ENCODE measurements around the gene HSPB6.

Gene HSPB6

DNA sequence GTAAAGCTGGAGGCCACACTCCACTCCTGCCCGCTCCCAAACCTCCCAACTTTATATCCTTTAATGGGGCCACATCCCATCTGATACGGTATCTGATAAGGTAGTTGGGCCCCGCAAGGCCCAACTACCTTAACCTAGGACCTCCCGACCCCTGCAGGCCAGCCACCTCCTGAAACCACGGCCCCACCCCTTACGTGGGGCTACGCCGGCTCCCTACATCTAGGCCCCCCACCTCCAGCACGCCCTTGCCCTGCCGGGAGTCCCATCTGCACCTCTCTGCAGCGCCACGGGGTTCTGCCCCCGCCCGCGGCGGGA, 16.8 kb downstream of the HSPB6 start:
- Histone ChIP-seq H3K4me1 (ENCODE audit: insufficient read depth, low read length) (no peaks in the 10 kb centered on the region), H3K27me3 (ENCODE audit: insufficient read depth, low read length) (no peaks in the 10 kb centered on the region), H3K36me3 (ENCODE audit: insufficient read depth, low read depth, low read length) (peaks cover 37% of the 10 kb centered on the region), H3K9me3 (ENCODE audit: insufficient read depth, low read depth, low read length) (no peaks in the 10 kb centered on the region), H3K4me3 (ENCODE audit: low read length) (peak overlapping the region; percentile 80), H3K27ac (ENCODE audit: low read length) (no peak overlapping the region), H3K9ac (ENCODE audit: low read depth, low read length) (peak overlapping the region; percentile 70; the same call in 1 of the 2 replicates)

DNA sequence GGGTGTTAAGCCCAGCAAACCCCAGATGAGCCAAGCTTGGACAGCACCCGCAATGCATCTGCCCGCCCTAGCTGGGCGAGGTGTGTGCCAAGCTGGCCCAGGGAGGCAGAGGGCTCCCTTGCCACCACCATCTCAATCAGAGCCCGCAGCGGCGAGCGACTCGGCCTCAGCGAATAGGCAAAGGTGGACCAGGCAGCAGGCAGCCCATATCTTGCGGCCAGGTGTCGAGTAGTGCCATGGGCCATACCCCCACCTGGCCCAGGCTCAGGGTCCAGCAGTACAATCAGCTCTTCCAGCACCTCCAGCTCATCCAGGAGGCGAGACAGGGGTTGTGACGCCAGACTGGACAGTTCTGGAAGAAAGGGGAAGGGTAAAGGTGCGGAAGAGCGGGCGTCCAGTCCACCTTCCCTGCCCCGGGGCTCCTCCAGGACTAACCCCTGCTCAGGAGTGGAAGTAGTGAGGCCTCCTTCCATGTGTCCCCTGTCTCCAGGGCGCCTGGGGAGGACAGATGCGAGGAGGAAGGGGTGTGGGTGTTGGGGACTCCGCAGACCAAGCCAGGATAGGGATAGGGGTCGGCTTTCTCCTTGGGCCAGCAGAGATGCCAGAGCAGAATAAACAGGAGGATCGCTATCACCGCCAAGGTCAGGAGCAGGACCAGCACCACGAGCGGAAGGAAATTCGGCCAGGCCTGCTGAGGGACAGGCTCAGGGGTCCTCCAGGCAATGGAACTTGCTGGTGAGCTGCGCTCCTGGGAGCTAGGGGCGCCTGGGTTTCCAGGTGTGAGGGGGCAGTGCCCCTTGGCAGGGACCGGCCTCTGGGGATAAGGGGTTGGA, 17.3 kb downstream of the HSPB6 start:
- Histone ChIP-seq H3K4me3 (ENCODE audit: low read length) (peak overlapping the region; percentile 80), H3K4me1 (ENCODE audit: insufficient read depth, low read length) (no peaks in the 10 kb centered on the region), H3K9me3 (ENCODE audit: insufficient read depth, low read depth, low read length) (no peaks in the 10 kb centered on the region), H3K27ac (ENCODE audit: low read length) (no peak overlapping the region), H3K27me3 (ENCODE audit: insufficient read depth, low read length) (no peaks in the 10 kb centered on the region), H3K9ac (ENCODE audit: low read depth, low read length) (peak overlapping the region; percentile 70; the same call in 1 of the 2 replicates), H3K36me3 (ENCODE audit: insufficient read depth, low read depth, low read length) (peaks cover 42% of the 10 kb centered on the region)

DNA sequence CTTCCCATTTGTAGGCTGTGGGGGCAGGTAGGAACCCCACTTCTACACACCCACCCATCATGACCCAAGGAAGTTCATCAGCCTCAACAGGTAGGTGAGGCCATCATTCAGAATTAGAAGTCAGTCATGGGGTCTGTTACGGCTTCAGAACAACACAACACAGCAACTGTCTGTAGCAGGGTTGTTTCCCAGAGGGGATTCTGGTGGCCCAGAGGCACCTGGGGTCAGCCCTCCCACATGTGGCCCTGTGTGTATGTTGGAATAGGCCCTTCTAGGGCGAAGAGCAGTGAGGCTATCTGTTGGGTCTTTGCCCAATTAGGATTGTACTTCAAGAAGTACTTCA, 18.0 kb downstream of the HSPB6 start:
- Histone ChIP-seq H3K9me3 (ENCODE audit: insufficient read depth, low read depth, low read length) (no peaks in the 10 kb centered on the region), H3K4me3 (ENCODE audit: low read length) (no peak overlapping the region), H3K27me3 (ENCODE audit: insufficient read depth, low read length) (no peaks in the 10 kb centered on the region), H3K27ac (ENCODE audit: low read length) (no peak overlapping the region), H3K9ac (ENCODE audit: low read depth, low read length) (no peak overlapping the region), H3K4me1 (ENCODE audit: insufficient read depth, low read length) (no peaks in the 10 kb centered on the region), H3K36me3 (ENCODE audit: insufficient read depth, low read depth, low read length) (peaks cover 48% of the 10 kb centered on the region)

DNA sequence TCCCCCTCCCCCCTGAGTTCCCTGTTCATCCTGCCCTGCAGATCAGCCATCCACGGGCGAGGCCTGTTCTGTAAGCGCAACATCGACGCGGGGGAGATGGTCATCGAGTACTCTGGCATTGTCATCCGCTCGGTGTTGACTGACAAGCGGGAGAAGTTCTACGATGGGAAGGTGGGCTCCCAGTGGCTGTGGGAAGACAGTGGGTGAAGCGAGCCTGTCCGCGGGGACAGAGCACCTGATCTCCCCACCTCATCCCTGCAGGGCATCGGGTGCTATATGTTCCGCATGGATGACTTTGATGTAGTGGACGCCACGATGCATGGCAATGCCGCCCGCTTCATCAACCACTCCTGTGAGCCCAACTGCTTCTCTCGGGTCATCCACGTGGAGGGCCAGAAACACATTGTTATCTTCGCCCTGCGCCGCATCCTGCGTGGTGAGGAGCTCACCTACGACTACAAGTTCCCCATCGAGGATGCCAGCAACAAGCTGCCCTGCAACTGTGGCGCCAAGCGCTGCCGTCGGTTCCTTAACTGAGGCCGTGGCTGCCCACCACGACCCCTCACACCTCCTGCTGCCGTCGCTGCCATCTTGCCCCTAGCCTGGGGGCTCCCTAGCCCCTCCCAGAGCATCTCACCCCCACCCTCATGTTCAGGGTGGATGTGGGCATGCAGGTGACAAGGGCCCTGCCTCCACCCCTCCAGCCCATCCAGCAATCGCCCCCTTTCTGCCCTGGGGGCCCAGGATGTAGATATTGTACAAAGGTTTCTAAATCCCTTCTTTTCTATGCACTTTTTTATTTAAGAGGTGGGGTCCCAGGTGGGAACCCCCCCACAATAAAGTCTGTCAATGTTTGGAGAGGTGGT, 18.6 kb downstream of the HSPB6 start:
- H3K36me3 ChIP-seq (ENCODE audit: insufficient read depth, low read depth, low read length) = peaks cover 54% of the 10 kb centered on the region
- H3K4me1 ChIP-seq (ENCODE audit: insufficient read depth, low read length) = no peaks in the 10 kb centered on the region
- H3K9me3 ChIP-seq (ENCODE audit: insufficient read depth, low read depth, low read length) = no peaks in the 10 kb centered on the region
- no peak overlapping the region for H3K27ac ChIP-seq (ENCODE audit: low read length)
- no peak overlapping the region for H3K4me3 ChIP-seq (ENCODE audit: low read length)
- H3K9ac ChIP-seq (ENCODE audit: low read depth, low read length) = no peak overlapping the region
- H3K27me3 ChIP-seq (ENCODE audit: insufficient read depth, low read length) = no peaks in the 10 kb centered on the region

DNA sequence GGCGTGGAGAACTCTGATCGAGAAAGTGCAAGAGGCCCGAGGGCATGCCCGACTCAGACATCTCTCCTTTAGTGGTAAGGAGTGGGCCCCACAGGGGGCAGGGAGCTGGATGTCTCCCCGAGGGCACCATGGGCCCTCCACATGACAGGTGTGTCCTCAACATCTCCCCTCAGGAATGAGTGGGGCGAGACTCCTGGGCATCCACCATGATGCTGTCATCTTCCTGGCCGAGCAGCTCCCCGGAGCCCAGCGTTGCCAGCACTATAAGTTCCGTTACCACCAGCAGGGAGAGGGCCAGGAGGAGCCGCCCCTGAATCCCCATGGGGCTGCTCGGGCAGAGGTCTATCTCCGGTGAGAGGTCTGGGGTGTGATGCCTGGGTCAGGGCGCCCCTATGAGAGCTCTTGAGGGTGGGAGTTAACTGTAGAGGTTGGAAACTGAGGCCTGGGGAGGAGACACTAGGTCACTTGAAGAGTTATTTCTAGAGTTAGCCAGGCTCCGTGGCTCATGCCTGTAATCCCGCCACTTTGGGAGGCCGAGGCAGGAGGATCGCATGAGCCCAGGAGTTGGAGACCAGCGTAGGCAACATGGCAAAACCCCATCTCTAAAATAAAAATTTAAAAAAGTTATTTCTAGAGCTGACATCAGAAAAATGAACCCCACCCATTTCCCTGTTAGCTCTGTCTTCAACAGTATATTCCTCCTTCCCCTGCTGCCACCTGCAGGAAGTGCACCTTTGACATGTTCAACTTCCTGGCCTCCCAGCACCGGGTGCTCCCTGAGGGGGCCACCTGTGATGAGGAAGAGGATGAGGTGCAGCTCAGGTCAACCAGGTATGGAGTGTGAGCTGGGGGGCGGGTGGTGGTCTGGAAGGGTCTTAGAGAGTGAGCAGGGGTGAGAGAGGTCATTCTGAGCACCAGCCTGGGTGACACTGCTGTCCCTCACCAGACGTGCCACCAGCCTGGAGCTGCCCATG, 19.6 kb downstream of the HSPB6 start:
- Histone ChIP-seq H3K27ac (ENCODE audit: low read length) (no peak overlapping the region), H3K27me3 (ENCODE audit: insufficient read depth, low read length) (no peaks in the 10 kb centered on the region), H3K9me3 (ENCODE audit: insufficient read depth, low read depth, low read length) (no peaks in the 10 kb centered on the region), H3K9ac (ENCODE audit: low read depth, low read length) (no peak overlapping the region), H3K36me3 (ENCODE audit: insufficient read depth, low read depth, low read length) (peaks cover 56% of the 10 kb centered on the region), H3K4me1 (ENCODE audit: insufficient read depth, low read length) (no peaks in the 10 kb centered on the region), H3K4me3 (ENCODE audit: low read length) (no peak overlapping the region)

DNA sequence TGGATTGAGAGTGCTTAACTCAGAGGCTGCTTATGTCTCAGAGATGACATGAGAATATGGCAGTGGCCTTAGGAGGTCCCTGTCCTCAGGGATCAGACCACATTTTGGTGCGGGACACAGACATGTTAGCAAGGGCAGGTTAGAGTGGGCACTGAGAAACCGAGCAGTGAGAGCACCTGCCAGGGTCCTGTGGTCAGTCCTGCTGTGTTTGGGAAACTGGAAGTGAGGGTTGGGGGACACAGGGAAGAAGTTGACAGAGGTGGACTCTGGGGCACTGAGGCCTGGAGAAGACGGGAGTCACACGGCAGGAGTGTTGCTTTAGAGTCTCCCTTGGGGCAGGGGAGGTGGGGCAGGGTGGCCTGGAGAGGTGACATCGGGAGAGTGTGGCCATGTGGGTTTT, 21.9 kb downstream of the HSPB6 start:
- no peaks in the 10 kb centered on the region for H3K9me3 ChIP-seq (ENCODE audit: insufficient read depth, low read depth, low read length)
- H3K9ac ChIP-seq (ENCODE audit: low read depth, low read length) = no peak overlapping the region
- no peak overlapping the region for H3K27ac ChIP-seq (ENCODE audit: low read length)
- no peak overlapping the region for H3K4me3 ChIP-seq (ENCODE audit: low read length)
- H3K36me3 ChIP-seq (ENCODE audit: insufficient read depth, low read depth, low read length) = peaks cover 79% of the 10 kb centered on the region
- H3K4me1 ChIP-seq (ENCODE audit: insufficient read depth, low read length) = no peaks in the 10 kb centered on the region
- H3K27me3 ChIP-seq (ENCODE audit: insufficient read depth, low read length) = no peaks in the 10 kb centered on the region

DNA sequence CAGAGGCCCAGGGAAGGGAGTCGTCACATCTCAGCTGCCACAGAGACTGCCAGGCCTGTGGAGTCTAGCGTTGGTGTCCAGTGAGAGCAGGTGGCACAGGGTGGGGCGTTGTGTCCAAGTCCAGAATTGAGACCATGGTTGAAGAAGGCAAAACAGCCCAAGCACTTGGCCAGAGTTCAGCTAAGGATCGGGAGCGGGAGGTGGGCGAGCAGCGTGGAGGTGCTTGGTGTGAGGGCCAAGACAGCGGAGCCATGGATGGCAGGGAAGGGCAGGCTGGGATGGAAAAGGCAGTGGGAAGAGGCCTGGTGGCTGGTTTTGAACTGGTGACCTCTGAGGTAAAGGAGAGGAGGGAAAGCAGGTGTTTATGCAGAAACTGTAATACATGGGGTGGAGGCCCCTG, 22.6 kb downstream of the HSPB6 start:
- Histone ChIP-seq H3K27me3 (ENCODE audit: insufficient read depth, low read length) (no peaks in the 10 kb centered on the region), H3K36me3 (ENCODE audit: insufficient read depth, low read depth, low read length) (peaks cover 85% of the 10 kb centered on the region), H3K27ac (ENCODE audit: low read length) (no peak overlapping the region), H3K9ac (ENCODE audit: low read depth, low read length) (no peak overlapping the region), H3K9me3 (ENCODE audit: insufficient read depth, low read depth, low read length) (no peaks in the 10 kb centered on the region), H3K4me3 (ENCODE audit: low read length) (no peak overlapping the region), H3K4me1 (ENCODE audit: insufficient read depth, low read length) (no peaks in the 10 kb centered on the region)

DNA sequence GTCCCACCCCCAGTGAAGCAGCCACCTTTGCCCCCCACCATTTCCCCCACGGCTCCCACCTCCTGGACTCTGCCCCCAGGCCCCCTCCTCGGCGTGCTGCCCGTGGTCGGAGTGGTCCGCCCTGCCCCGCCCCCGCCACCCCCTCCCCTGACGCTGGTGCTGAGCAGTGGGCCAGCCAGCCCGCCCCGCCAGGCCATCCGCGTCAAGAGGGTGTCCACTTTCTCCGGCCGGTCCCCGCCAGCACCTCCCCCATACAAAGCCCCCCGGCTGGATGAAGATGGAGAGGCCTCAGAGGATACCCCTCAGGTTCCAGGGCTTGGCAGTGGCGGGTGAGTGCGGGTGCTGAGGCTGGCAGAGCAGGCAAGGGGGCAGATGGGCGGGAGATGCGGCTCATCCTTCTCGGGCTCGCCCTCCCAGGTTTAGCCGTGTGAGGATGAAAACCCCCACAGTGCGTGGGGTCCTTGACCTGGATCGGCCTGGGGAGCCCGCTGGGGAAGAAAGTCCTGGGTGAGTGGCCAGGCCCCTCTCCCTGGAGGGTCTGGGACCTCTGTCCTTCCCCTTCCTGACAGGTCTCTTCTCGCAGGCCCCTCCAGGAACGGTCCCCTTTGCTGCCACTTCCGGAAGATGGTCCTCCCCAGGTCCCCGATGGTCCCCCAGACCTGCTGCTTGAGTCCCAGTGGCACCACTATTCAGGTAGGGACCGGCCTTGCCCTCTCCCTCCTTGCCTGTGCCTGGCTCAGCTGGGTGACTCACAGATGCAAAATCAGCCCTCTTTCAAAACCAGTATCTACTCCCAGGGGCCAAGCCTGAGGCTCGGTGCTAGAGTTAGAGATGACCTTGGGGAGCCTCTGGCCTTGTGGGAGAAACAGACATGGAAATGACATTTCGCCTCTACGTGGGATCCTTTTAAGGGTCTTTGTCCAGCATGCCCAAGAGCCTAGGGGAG, 23.4 kb downstream of the HSPB6 start:
- H3K4me1 ChIP-seq (ENCODE audit: insufficient read depth, low read length) = no peaks in the 10 kb centered on the region
- no peak overlapping the region for H3K4me3 ChIP-seq (ENCODE audit: low read length)
- peaks cover 86% of the 10 kb centered on the region for H3K36me3 ChIP-seq (ENCODE audit: insufficient read depth, low read depth, low read length)
- H3K9me3 ChIP-seq (ENCODE audit: insufficient read depth, low read depth, low read length) = no peaks in the 10 kb centered on the region
- no peaks in the 10 kb centered on the region for H3K27me3 ChIP-seq (ENCODE audit: insufficient read depth, low read length)
- no peak overlapping the region for H3K27ac ChIP-seq (ENCODE audit: low read length)
- no peak overlapping the region for H3K9ac ChIP-seq (ENCODE audit: low read depth, low read length)

DNA sequence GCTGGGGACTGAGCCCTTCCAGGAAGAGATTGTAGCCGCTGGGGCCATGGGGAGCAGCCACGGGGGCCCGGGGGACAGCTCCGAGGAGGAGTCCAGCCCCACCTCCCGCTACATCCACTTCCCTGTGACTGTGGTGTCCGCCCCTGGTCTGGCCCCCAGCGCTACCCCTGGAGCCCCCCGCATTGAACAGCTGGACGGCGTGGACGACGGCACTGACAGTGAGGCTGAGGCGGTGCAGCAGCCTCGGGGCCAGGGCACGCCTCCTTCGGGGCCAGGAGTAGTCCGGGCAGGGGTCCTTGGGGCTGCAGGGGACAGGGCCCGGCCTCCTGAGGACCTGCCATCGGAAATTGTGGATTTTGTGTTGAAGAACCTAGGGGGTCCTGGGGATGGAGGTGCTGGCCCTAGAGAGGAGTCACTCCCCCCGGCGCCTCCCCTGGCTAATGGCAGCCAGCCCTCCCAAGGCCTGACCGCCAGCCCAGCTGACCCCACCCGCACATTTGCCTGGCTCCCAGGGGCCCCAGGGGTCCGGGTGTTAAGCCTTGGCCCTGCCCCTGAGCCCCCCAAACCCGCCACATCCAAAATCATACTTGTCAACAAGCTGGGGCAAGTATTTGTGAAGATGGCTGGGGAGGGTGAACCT, 24.2 kb downstream of the HSPB6 start:
- no peak overlapping the region for H3K9ac ChIP-seq (ENCODE audit: low read depth, low read length)
- H3K4me1 ChIP-seq (ENCODE audit: insufficient read depth, low read length) = no peaks in the 10 kb centered on the region
- H3K27ac ChIP-seq (ENCODE audit: low read length) = no peak overlapping the region
- no peaks in the 10 kb centered on the region for H3K9me3 ChIP-seq (ENCODE audit: insufficient read depth, low read depth, low read length)
- H3K4me3 ChIP-seq (ENCODE audit: low read length) = no peak overlapping the region
- H3K27me3 ChIP-seq (ENCODE audit: insufficient read depth, low read length) = no peaks in the 10 kb centered on the region
- peaks cover 86% of the 10 kb centered on the region for H3K36me3 ChIP-seq (ENCODE audit: insufficient read depth, low read depth, low read length)

DNA sequence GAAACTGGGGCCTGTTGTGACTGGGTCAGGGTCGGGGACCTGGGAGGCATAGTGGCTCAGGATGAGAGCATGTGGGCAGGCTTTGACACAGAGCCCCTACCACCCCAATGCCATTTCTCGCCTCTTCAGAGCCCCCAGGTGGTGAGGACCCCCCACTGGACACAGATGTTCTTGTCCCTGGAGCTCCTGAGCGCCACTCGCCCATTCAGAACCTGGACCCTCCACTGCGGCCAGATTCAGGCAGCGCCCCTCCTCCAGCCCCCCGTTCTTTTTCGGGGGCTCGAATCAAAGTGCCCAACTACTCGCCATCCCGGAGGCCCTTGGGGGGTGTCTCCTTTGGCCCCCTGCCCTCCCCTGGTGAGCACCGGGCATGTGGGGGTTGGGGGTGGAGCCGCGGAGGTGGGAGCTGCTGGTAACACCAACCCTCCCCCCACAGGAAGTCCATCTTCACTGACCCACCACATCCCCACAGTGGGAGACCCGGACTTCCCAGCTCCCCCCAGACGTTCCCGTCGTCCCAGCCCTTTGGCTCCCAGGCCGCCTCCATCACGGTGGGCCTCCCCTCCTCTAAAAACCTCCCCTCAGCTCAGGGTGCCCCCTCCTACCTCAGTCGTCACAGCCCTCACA, 24.9 kb downstream of the HSPB6 start:
- Histone ChIP-seq H3K4me1 (ENCODE audit: insufficient read depth, low read length) (no peaks in the 10 kb centered on the region), H3K27me3 (ENCODE audit: insufficient read depth, low read length) (no peaks in the 10 kb centered on the region), H3K27ac (ENCODE audit: low read length) (no peak overlapping the region), H3K4me3 (ENCODE audit: low read length) (no peak overlapping the region), H3K36me3 (ENCODE audit: insufficient read depth, low read depth, low read length) (peaks cover 87% of the 10 kb centered on the region), H3K9me3 (ENCODE audit: insufficient read depth, low read depth, low read length) (no peaks in the 10 kb centered on the region), H3K9ac (ENCODE audit: low read depth, low read length) (no peak overlapping the region)
